ENCODE measurements around the gene ATP8A2.
"Not testable (repeated sequence)": the region's sequence is repeated elsewhere in the genome, so short reads cannot be mapped to it uniquely, and the experiment has no call there.

ATP8A2 gene

DNA sequence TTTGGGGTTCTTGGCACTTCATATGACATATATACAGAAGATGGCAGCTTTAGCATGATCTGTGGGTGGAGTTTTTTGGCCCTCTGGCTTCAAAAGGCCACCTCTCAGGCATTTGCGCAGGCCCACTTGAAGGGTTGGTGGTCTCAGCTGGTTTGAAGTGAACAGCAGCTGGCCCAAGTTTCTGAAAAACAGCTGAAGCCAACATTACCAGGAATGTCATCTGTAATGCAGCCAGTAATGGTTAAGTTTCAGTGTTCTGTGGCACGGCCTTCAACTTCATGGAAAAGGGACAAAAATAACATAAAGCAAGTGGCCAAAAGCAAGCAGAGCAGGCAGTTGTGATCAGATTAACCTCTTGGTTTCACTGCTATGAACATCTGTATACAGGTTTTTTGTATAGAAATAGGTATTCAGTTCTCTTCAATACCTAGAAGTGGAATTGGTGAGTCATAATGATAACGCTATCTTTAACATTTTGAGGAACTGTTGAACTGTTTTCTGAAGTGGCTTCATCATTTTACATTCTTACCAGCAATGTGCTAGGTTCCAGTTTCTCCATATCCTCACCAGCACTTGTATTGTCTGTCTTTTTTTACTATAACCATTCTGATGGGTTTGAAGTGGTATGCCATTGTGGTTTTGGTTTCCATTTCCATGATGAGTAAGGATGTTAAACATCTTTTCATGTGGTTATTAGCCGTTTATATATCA, 434.6 kb downstream of the ATP8A2 start:
- TF ChIP-seq ZNF274 (IDR thresholded peaks at IDR 0.05; ENCODE audit: low read depth, low read length), result no peak
- no peak overlapping the region for H3K4me3 ChIP-seq (ENCODE audit: low read length)

GRCh38 chr13:25807562-25807961, 435.8 kb downstream of the ATP8A2 start:
- no peak for TF ChIP-seq ZNF274 (IDR thresholded peaks at IDR 0.05; ENCODE audit: low read depth, low read length)
- no peak overlapping the region for H3K4me3 ChIP-seq (ENCODE audit: low read length)

GRCh38 chr13:25811506-25811905, 439.7 kb downstream of the ATP8A2 start:
- TF ChIP-seq ZNF274 (IDR thresholded peaks at IDR 0.05; ENCODE audit: low read depth, low read length), result no peak
- H3K4me3 ChIP-seq (ENCODE audit: low read length), result no peak overlapping the region

DNA sequence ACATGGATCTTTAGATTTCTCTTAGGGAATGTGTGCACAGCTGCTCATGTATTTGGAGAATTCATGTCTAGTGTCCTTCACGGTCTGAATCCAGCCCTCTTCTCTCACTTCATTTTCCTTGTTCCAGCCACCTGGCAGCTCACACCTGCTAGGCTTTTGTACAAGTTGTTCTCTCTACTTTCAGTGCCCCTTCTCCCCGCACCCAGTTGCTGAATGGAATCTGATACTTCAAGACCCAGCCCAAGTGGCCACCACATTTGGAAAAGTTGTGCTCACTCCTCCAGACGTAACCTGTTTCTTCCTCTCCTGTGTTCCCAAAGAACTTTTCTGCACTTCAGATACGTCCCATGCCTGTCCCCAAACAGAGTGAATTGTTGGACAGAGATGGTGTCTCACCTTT, 444.5 kb downstream of the ATP8A2 start:
- no peak overlapping the region for H3K4me3 ChIP-seq (ENCODE audit: low read length)
- TF ChIP-seq ZNF274 (IDR thresholded peaks at IDR 0.05; ENCODE audit: low read depth, low read length), result no peak

DNA sequence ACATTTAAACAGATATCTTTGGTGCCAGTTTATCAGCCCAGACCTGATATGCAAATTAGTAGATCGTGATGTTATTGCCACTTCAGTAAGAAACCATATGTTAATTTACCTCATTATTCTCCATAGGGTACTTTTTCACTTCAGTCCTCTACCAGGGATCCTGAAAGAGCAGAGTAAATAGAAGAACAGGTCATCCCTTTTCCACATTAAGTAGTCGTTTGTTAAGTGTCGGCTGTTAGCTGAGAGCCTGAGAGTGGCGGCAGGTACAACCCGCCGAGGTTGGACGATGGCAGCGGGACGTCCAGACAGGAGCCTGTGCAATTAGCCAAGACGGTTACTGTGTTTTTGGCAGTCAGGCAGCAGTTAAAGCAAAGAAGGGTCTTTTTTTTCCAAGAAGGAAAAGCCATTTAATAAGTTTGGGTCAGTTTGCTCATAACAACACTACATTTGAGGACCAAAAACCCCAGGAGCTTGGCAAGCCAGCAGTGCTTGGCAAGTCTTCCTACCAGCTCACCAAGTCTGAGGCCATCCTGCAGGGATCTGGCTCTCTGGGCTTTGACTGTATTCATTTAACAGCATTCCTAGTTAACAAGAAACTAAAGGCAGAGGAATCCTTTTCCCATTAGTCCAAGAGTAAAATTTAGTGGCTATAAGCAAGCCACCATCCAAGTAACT, 448.2 kb downstream of the ATP8A2 start:
- H3K4me3 ChIP-seq (ENCODE audit: low read length), result no peak overlapping the region
- no peak for TF ChIP-seq ZNF274 (IDR thresholded peaks at IDR 0.05; ENCODE audit: low read depth, low read length)

GRCh38 chr13:25821776-25822175, 450.0 kb downstream of the ATP8A2 start:
- H3K4me3 ChIP-seq (ENCODE audit: low read length), result no peak overlapping the region
- TF ChIP-seq ZNF274 (IDR thresholded peaks at IDR 0.05; ENCODE audit: low read depth, low read length), result no peak

GRCh38 chr13:25827221-25827620, 455.4 kb downstream of the ATP8A2 start:
- not testable (repeated sequence) for H3K4me3 ChIP-seq (ENCODE audit: low read length)

DNA sequence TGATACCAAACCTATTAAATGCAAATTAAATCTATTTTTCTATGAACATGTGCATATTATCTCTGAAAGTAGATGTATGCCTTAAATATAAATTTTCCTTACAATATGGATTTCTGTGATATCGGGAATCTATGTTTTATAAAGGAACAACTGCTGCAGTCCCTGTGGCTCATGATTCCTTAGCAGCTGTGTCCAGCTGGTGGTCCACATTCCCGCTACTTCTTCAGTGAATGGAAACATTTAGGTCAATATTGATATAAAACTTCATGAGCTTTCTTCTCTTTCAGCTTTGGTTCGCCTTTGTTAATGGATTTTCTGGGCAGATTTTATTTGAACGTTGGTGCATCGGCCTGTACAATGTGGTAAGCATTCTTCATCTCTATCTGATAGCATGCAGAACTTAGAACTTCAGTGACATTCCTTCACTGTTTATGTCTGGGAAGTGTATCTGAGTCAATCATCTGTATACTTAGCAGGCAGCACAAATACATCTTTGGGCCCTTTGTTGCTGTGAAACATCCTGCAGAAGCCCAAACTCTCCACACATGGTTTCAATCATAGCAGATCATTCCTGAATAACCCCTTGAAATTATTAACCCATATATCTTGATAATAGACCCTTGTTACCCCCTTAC, 456.2 kb downstream of the ATP8A2 start:
- H3K4me3 ChIP-seq (ENCODE audit: low read length), result no peak overlapping the region
- TF ChIP-seq ZNF274 (IDR thresholded peaks at IDR 0.05; ENCODE audit: low read depth, low read length), result no peak

DNA sequence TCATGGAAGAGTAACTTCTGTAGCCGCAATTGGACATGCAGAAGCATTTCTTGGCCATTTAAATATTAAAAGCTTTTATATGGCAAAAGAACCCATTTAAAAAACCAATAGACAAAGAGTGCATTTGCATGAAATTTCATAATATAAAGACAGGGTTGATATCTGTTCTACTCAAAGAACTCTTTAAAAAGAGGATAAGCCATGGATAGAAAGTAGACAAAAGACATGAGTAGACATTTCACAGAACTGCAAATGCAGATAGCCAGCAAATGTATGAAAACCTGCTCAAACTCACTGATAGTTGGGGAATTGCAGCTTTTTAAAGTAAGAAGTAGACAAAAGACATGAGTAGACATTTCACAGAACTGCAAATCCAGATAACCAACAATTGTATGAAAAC, 462.0 kb downstream of the ATP8A2 start:
- no peak overlapping the region for H3K4me3 ChIP-seq (ENCODE audit: low read length)
- TF ChIP-seq ZNF274 (IDR thresholded peaks at IDR 0.05; ENCODE audit: low read depth, low read length), result no peak

GRCh38 chr13:25836574-25837336, 465.0 kb downstream of the ATP8A2 start:
- TF ChIP-seq ZNF274 (IDR thresholded peaks at IDR 0.05; ENCODE audit: low read depth, low read length), result no peak
- no peak overlapping the region for H3K4me3 ChIP-seq (ENCODE audit: low read length)

DNA sequence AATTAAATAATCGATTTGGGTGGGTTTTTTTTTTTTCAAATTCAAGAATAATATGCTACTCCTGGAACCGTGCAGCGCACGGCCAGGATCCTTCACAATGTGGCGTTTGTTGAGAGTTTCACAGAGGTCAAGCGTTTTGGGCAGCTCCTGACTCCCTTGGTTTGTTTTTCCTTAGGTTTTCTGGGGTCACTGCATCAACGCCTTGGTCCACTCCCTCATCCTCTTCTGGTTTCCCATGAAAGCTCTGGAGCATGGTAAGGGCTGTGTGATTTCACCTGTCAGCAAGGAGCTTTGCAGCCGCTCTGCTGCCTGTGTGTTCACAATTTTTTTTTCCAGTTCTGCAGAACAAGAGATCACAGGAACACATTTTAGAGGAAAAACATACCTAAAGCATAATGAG, 467.6 kb downstream of the ATP8A2 start:
- TF ChIP-seq ZNF274 (IDR thresholded peaks at IDR 0.05; ENCODE audit: low read depth, low read length), result no peak
- H3K4me3 ChIP-seq (ENCODE audit: low read length), result no peak overlapping the region

GRCh38 chr13:25840261-25840660, 468.5 kb downstream of the ATP8A2 start:
- H3K4me3 ChIP-seq (ENCODE audit: low read length), result no peak overlapping the region
- no peak for TF ChIP-seq ZNF274 (IDR thresholded peaks at IDR 0.05; ENCODE audit: low read depth, low read length)

GRCh38 chr13:25840931-25841330, 469.2 kb downstream of the ATP8A2 start:
- H3K4me3 ChIP-seq (ENCODE audit: low read length), result no peak overlapping the region
- no peak for TF ChIP-seq ZNF274 (IDR thresholded peaks at IDR 0.05; ENCODE audit: low read depth, low read length)

- no peak overlapping the region for H3K4me3 ChIP-seq (ENCODE audit: low read length)
- TF ChIP-seq ZNF274 (IDR thresholded peaks at IDR 0.05; ENCODE audit: low read depth, low read length), result no peak
These were observed 471.9 kb downstream of the ATP8A2 start for GRCh38 chr13:25843692-25844091.

Measured in GM08714 (cell line).